ENCODE measurements around the gene UFD1. TPM values are rescaled to one million over a fixed set of nuclear protein-coding genes. Genes with fewer than 3 reads are reported as not detected.

UFD1 gene
- total RNA-seq, 1 donor = 44.9 TPM

DNA sequence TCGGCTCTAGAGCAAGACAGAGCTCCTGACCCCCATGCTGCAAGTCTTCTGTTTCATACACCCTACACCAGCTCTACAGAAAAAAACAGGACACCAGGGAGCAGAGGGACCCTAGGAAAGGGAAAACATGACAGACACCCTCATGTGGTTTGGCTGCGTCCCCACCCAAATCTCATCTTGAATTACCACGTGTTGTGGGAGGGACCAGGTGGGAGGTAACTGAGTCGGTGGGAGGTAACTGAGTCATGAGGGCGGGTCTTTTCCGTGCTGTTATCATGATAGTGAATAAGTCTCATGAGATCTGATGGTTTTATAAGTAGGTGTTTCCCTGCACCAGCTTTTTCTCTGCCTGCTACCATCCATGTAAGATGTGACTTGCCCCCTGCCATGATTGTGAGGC is 24.8 kb downstream of the UFD1 start:
- TF ChIP-seq, protein P1, sequence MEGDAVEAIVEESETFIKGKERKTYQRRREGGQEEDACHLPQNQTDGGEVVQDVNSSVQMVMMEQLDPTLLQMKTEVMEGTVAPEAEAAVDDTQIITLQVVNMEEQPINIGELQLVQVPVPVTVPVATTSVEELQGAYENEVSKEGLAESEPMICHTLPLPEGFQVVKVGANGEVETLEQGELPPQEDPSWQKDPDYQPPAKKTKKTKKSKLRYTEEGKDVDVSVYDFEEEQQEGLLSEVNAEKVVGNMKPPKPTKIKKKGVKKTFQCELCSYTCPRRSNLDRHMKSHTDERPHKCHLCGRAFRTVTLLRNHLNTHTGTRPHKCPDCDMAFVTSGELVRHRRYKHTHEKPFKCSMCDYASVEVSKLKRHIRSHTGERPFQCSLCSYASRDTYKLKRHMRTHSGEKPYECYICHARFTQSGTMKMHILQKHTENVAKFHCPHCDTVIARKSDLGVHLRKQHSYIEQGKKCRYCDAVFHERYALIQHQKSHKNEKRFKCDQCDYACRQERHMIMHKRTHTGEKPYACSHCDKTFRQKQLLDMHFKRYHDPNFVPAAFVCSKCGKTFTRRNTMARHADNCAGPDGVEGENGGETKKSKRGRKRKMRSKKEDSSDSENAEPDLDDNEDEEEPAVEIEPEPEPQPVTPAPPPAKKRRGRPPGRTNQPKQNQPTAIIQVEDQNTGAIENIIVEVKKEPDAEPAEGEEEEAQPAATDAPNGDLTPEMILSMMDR (IDR thresholded peaks at IDR 0.05; ENCODE audit: insufficient read depth, low read depth, low read length) = no peak
- H3K4me3 ChIP-seq (ENCODE audit: low read depth, low read length) = no peak overlapping the region
- DNase-seq (ENCODE audit: low read depth) = no peak

DNA sequence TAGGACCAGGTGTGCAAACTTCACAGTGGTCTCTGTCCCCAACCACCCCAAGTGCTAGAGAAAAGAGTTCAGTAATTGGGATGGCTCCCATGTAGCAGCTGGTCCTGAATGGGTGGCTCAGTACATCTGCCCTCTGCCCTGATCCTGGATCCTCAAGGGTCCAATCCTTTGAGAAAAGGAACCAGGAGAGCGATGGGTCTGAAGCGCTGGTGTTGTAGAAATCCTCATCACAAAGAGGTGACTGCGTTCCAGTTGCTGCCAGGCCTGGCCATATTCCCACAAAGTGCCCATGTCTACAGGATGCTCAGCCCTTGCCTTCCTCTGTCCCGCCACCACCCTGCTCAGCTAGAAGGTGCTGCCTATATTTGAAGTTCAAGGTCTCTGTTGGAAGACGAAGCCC is 25.3 kb downstream of the UFD1 start:
- no peak for DNase-seq (ENCODE audit: low read depth)
- TF ChIP-seq, protein P1 (IDR thresholded peaks at IDR 0.05; ENCODE audit: insufficient read depth, low read depth, low read length) = no peak
- H3K4me3 ChIP-seq (ENCODE audit: low read depth, low read length) = no peak overlapping the region

DNA sequence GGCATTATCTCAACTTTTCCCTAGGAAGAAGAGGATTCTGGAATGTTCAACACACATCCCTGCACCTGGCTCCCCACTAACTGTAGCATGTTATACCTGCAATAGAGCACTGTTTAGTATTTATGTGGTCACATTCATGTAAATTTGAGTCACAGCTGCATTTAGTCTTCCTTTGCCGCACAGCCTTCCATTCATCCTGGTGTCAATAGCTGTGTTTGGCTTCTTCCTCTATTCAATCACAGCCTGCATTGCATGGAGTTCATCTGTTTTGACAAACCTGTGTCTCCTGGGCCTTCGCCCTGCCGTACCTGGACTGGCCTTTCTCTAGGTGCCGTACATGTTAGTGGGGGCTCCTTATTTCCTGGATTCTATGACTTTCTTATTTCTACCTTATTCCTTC is 27.4 kb downstream of the UFD1 start:
- DNase-seq (ENCODE audit: low read depth) = no peak

DNA sequence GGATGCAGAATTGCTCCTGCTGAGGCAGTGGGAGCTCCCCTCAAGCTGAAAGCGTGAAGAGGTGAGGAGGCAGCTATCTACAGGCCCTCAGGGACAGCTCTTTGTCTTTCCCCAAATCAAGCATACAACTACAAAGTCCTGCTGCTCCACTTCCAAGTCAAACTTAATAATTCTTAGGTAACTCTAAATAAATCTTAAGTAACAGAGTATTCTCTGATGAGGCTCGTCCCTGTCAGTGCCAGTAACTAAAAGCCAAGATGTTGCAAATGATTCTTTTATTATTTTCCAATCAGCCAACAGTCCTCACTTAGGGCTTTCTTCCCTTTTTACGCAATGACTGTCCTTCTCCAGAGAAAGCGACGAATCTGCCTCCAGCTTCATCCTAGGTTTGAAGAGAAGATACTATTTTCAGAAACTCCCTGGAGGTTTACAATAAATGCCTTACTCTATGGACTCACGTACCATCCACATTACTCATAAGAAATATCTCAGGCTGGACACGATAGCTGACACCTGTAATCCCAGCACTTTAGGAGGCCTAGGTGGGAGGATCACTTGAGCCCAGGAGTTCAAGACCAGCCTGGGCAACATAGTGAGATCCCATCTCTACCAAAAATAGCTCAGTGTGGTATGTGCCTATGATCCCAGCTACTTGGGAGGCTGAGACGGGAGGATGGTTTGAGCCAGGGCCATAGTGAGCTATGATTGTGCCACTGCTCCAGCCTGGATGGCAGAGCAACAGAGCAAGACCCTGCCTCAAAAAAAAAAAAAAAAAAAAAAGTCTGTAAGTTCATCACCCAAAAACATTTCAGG is 28.4 kb downstream of the UFD1 start:
- TF ChIP-seq, protein P1 (IDR thresholded peaks at IDR 0.05; ENCODE audit: insufficient read depth, low read depth, low read length) = no peak
- H3K4me3 ChIP-seq (ENCODE audit: low read depth, low read length) = no peak overlapping the region
- no peak for DNase-seq (ENCODE audit: low read depth)

More for the DNA sequence above, 27.4 kb downstream of the UFD1 start:
- no peak overlapping the region for H3K4me3 ChIP-seq (ENCODE audit: low read depth, low read length)
- TF ChIP-seq, protein P1 (IDR thresholded peaks at IDR 0.05; ENCODE audit: insufficient read depth, low read depth, low read length) = no peak

DNA sequence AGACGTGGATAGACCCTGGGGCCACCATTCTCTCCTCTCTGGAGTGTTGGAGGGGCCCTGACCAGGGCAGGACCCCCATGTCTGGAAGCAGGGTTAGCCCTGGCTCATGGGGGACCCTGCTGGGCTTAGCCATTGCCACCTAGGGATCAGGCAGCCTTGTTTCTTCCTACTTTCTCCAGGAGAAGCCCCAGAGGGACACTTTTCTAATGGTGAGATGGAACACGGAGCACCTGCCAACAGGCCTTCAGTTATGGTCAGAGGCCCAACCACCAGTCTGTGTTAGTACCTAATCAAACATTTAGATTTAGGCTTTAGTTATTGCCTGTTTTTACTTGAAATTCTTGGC is 29.6 kb downstream of the UFD1 start:
- H3K4me3 ChIP-seq (ENCODE audit: low read depth, low read length) = no peak overlapping the region
- TF ChIP-seq, protein P1 (IDR thresholded peaks at IDR 0.05; ENCODE audit: insufficient read depth, low read depth, low read length) = no peak

DNA sequence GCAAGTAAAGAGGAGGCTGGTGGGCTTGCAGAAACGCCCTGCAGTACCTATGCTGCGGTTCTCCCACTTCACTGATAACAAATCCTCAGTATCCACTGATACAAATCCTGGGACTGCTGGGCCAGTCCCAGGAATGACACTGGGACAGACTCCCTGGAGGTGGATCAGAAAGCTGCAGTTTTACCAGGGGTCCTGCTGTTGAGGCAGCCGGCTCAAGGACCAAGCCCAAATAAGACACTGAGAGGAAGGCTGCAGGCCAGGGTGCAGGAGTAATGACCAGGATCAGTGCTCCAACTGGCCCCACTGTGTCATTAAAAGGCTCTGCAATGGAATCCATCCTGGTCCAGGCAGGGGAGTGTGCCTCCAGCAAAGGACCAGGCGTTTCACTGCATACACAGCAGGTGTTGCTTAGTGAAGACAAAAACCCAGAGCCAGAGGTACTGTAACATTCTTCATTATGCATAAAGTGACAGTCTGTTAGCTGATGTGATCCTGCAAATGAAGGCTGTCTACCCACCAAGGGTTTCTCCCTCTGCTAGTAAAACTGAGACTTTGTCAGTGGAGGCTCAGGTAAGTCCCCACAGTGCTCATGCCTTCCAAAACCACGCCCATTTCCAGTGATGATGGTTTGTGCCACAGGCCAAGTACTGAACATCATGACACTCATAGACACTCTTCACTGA is 30.1 kb downstream of the UFD1 start:
- no peak for DNase-seq (ENCODE audit: low read depth)
- no peak overlapping the region for H3K4me3 ChIP-seq (ENCODE audit: low read depth, low read length)
- TF ChIP-seq, protein P1 (IDR thresholded peaks at IDR 0.05; ENCODE audit: insufficient read depth, low read depth, low read length) = no peak

More for the DNA sequence above, 29.6 kb downstream of the UFD1 start:
- no peak for DNase-seq (ENCODE audit: low read depth)
